NT2/D1 (cell line): ENCODE results near the gene CPM.

ENCODE experiments used
- SUZ12 ChIP-seq: IDR thresholded peaks from 2 replicates; pipeline ENCODE4 v1.6.1; 2011; ENCODE audit not compliant: insufficient read length, insufficient read depth; ENCODE audit errors: extremely low read depth
- YY1 ChIP-seq: IDR thresholded peaks from 2 replicates; pipeline ENCODE4 v1.6.1; 2011; ENCODE audit not compliant: insufficient read length, insufficient read depth
- ZNF274 ChIP-seq: IDR thresholded peaks from 2 replicates; pipeline ENCODE4 v1.6.1; 2011; ENCODE audit warnings: mild to moderate bottlenecking, low read depth, low read length

GRCh38 chr12:68846811-68847210 lies 86.2 kb downstream of the CPM start:
- TF ChIP-seq ZNF274, result no peak
- no peak for TF ChIP-seq YY1
- TF ChIP-seq SUZ12, result no peak
